Gastroesophageal sphincter (tissue), 4 donors: Measurements from ENCODE around the gene PDSS1. TPM values are rescaled to one million over a fixed set of nuclear protein-coding genes. Genes with fewer than 3 reads are reported as not detected.

Experiments used
- ATAC-seq: fragments of 150-250 bp; one replicate; pipeline ENCODE4 v1.9.1; 2016; ENCODE audit warnings: mild to moderate bottlenecking, moderate library complexity
- H3K27ac ChIP-seq, 4 donors: fragments of 200-600 bp; sonication (generic) in 3 of 4; 1 replicate in 3 of 4; 2 replicates in 1 of 4; pipeline ENCODE4 v1.5.1; 2016 to 2019
- H3K27me3 ChIP-seq: fragments of 200-600 bp; sonication (generic); one replicate; pipeline ENCODE4 v1.5.1; 2019
- H3K36me3 ChIP-seq, 2 donors: fragments of 200-600 bp; sonication (generic); one replicate each; pipeline ENCODE4 v1.5.1; 2019; ENCODE audit warnings: control low read depth in 1 of 2
- H3K4me1 ChIP-seq, 3 donors: fragments of 200-600 bp; sonication (generic); 1 replicate in 2 of 3; 2 replicates in 1 of 3; pipeline ENCODE4 v1.5.1; 2016 to 2019; ENCODE audit warnings: control low read depth in 2 of 3
- H3K4me3 ChIP-seq, 2 donors: fragments of 200-600 bp; sonication (generic); one replicate each; pipeline ENCODE4 v1.5.1; 2019; ENCODE audit warnings: mild to moderate bottlenecking in 1 of 2, moderate library complexity in 1 of 2
- H3K9me3 ChIP-seq, 3 donors: fragments of 200-600 bp; sonication (generic); one replicate each; pipeline ENCODE4 v1.5.1; 2017 to 2019; ENCODE audit warnings: control low read depth in 2 of 3
- EP300 ChIP-seq: sonication (generic); formaldehyde crosslinking; IDR thresholded peaks from one replicate; pipeline ENCODE4 v1.6.1; 2017; ENCODE audit warnings: antibody characterized with exemption, mild to moderate bottlenecking
- POLR2A ChIP-seq, 2 donors: fragments of 450-650 bp; IDR thresholded peaks; one replicate each; pipeline ENCODE4 v1.6.1; 2017; ENCODE audit warnings: antibody characterized with exemption in 2 of 2, mild to moderate bottlenecking in 2 of 2, moderate library complexity in 1 of 2
- POLR2AphosphoS5 ChIP-seq: sonication (generic); formaldehyde crosslinking; IDR thresholded peaks from one replicate; pipeline ENCODE4 v1.6.1; 2017; ENCODE audit warnings: antibody characterized with exemption
- WGBS, 2 donors: methylation state at CpG; one replicate each; pipeline ENCODE4 v1.1.5; 2018; ENCODE audit warnings: low coverage in 1 of 2; 5-methylcytosine and 5-hydroxymethylcytosine counted together
- total RNA-seq, 4 donors: library from RNA; depleted of rRNA; stranded (reverse); fragments of >200 nt; gene quantifications; one replicate each; pipeline ENCODE4 v1.1.0, GENCODE V29; 2016
- TF ChIP-seq, protein P1 (sequence below), 4 experiments: fragments of 200-600 bp in 2 of 4; fragments of 450-650 bp in 2 of 4; sonication (generic) in 1 of 4; IDR thresholded peaks; one replicate each; pipeline ENCODE4 v1.5.1; 2017 to 2019; ENCODE audit warnings: antibody characterized with exemption in 4 of 4, mild to moderate bottlenecking in 2 of 4, moderate library complexity in 2 of 4

The PDSS1 gene
- total RNA-seq, 4 donors from 2014 or later = 3.0 to 5.8 (median 4.0) TPM

DNA sequence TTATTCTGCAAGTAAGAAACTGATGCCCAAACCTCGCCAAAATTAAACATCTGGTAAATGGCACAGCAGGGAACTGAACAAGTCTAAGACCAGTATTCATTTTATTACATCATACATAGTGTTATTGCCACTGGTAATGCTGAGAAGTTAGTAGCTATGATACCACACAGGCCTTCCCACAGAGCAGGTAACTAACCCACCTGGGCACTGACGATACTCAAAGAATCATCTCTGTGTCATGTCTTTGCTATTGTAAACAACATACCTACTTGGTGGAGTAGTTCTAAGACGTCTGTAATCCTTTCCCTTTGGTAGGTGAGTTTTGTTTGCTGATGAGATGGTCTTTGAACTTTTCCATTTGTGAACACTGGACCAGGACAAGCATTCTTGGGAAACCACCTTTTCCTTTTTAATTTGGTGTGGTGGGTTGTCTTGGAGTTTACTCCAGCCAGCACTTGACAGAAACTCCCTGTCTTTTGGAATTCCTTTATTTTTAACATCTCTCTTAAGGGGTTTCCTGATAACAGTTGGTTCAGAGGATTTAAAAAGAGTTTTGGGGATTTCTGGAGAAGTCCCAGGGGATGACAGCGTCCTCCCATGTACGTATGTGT is 40.9 kb downstream of the PDSS1 start:
- Histone ChIP-seq H3K4me3 (no peak overlapping the region), H3K9me3 (no peaks in the 10 kb centered on the region), H3K27ac (no peak overlapping the region), H3K36me3 (peaks cover 0 to 70% of the 10 kb centered on the region in 2 donors), H3K27me3 (no peaks in the 10 kb centered on the region), H3K4me1 (no peaks in the 10 kb centered on the region)
- ATAC-seq = no peak
- 82 to 83% methylated on average over 4 to 5 of the region's 5 CpGs for WGBS, 2 donors
- TF ChIP-seq POLR2A (IDR thresholded peaks at IDR 0.05) = no peak
- TF ChIP-seq EP300 = no peak
- TF ChIP-seq, protein P1, sequence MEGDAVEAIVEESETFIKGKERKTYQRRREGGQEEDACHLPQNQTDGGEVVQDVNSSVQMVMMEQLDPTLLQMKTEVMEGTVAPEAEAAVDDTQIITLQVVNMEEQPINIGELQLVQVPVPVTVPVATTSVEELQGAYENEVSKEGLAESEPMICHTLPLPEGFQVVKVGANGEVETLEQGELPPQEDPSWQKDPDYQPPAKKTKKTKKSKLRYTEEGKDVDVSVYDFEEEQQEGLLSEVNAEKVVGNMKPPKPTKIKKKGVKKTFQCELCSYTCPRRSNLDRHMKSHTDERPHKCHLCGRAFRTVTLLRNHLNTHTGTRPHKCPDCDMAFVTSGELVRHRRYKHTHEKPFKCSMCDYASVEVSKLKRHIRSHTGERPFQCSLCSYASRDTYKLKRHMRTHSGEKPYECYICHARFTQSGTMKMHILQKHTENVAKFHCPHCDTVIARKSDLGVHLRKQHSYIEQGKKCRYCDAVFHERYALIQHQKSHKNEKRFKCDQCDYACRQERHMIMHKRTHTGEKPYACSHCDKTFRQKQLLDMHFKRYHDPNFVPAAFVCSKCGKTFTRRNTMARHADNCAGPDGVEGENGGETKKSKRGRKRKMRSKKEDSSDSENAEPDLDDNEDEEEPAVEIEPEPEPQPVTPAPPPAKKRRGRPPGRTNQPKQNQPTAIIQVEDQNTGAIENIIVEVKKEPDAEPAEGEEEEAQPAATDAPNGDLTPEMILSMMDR (IDR thresholded peaks at IDR 0.05) = no peak
- TF ChIP-seq POLR2AphosphoS5 = no peak

DNA sequence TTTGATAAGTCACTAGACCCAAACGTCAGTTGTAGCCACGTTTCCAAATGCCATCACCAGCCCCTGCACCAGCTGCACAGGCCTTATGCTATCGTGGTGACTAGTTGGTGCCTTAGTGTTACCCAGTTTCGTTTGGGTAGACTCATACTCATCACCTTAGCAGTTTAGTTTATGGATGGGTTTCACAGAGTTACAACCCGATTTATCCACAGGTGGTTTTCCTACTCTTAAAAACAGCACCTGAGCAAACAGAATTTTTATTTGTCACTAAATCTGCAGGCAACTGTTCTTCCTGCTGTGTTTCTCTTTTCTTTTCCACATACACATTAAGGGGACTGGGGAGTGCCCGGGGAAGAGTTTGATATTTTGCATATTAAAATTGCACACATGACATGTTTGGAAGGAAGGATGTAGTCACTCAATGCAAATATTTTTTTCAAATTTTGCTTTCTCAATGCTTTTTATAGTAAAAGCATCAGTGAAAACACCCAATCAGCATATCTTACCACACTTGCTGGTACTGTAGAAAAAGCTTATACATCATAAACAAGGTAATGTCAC is 41.6 kb downstream of the PDSS1 start:
- Histone ChIP-seq H3K4me3 (no peak overlapping the region), H3K36me3 (peaks cover 0 to 72% of the 10 kb centered on the region in 2 donors), H3K4me1 (no peaks in the 10 kb centered on the region), H3K27ac (no peak overlapping the region), H3K9me3 (no peaks in the 10 kb centered on the region), H3K27me3 (no peaks in the 10 kb centered on the region)
- ATAC-seq = no peak
- 65% methylated on average over 3 to 6 of the region's 6 CpGs for WGBS, 2 donors
- TF ChIP-seq, protein P1 (IDR thresholded peaks at IDR 0.05) = no peak
- TF ChIP-seq POLR2A (IDR thresholded peaks at IDR 0.05) (no peak), EP300 (no peak), POLR2AphosphoS5 (no peak)

DNA sequence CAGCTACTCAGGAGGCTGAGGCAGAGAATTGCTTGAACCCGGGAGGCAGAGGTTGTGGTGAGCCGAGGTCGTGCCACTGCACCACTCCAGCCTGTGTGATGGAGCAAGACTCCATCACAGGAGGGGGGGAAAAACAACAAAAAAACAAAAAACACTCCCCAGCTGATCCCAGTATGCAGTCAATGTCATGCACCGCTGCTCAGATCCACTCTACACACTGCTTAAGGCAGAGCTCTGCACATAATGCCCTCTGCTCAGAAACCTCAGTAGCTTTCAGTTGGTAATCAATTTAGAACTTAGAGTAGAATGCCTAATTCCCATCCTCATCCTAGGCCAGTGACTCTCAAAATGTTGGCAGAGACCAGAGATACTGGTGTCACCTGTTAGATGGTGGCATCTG is 43.9 kb downstream of the PDSS1 start:
- H3K27me3 ChIP-seq = no peaks in the 10 kb centered on the region
- no peaks in the 10 kb centered on the region for H3K9me3 ChIP-seq
- TF ChIP-seq EP300 = no peak
- 100% methylated on average over 1 of the region's 4 CpGs; no CpG with 5 or more reads in 1 of the 2 donors for WGBS, 2 donors
- peaks cover 0 to 82% of the 10 kb centered on the region in 2 donors for H3K36me3 ChIP-seq
- ATAC-seq = no peak
- H3K4me1 ChIP-seq = no peaks in the 10 kb centered on the region
- H3K27ac ChIP-seq = no peak overlapping the region
- no peak overlapping the region for H3K4me3 ChIP-seq

DNA sequence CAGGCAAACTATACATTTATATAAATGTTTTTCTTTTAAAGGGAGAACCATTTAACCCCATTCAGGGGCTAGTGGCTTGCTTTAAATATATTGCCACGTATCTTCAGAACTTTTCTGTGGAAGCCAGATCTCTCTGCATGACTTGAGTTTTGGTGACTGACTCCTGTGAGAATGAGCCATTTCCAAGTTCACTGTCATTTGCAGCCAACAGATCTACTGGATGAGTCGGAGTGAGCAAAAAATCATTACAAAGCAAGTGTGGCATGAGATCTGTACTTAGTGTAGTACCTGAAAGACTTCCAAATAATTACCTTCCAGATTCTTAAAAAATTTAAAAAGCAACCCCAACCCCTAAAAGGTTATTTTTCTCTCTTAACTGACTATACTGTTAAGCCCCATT is 45.6 kb downstream of the PDSS1 start:
- WGBS, 2 donors = 83 to 94% methylated on average over 2 of the region's 2 CpGs
- H3K9me3 ChIP-seq = no peaks in the 10 kb centered on the region
- H3K4me3 ChIP-seq = no peak overlapping the region
- no peaks in the 10 kb centered on the region for H3K27me3 ChIP-seq
- no peaks in the 10 kb centered on the region for H3K4me1 ChIP-seq
- peaks cover 0 to 87% of the 10 kb centered on the region in 2 donors for H3K36me3 ChIP-seq
- TF ChIP-seq EP300 = no peak
- TF ChIP-seq, protein P1 (IDR thresholded peaks at IDR 0.05) = no peak
- ATAC-seq = no peak
- H3K27ac ChIP-seq = no peak overlapping the region

DNA sequence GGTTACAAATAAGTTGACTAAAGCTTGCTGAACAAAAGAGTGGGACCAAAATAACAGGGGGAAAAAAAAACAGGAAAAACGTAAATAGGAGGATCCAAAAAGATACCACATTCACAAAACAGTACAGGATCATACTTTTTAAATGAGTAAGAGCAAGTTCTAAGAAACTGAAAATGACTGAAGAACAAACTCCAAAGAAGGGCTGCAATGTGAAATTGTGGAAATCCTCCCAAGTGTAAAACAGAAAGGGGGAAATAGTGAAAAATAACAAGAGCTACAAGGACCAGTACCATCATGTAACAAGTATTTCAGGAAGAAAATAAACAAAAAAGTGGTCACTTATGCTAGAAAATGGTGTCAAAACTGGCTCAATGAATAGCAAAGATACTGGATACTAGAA is 46.3 kb downstream of the PDSS1 start:
- Histone ChIP-seq H3K9me3 (no peaks in the 10 kb centered on the region), H3K27ac (no peak overlapping the region), H3K4me1 (no peaks in the 10 kb centered on the region), H3K27me3 (no peaks in the 10 kb centered on the region), H3K4me3 (no peak overlapping the region), H3K36me3 (peaks cover 0 to 86% of the 10 kb centered on the region in 2 donors)
- no peak for ATAC-seq
- TF ChIP-seq EP300 (no peak), POLR2AphosphoS5 (no peak), POLR2A (IDR thresholded peaks at IDR 0.05) (no peak)
- TF ChIP-seq, protein P1 (IDR thresholded peaks at IDR 0.05) = no peak
- WGBS, 2 donors = 64% methylated on average over 1 of the region's 1 CpG; no CpG with 5 or more reads in 1 of the 2 donors
